Retinal pigment epithelial cell (primary cell): Measurements from ENCODE around the gene JPH2.

Experiments
- DNase-seq: peaks from one replicate; pipeline ENCODE4 v3.0.0-alpha.2; 2010; ENCODE audit warnings: low read depth
- H3K4me3 ChIP-seq: 2 replicates; pipeline ENCODE4 v1.5.1; 2011; ENCODE audit warnings: mild to moderate bottlenecking, low read length, control low read depth, moderate library complexity
- TF ChIP-seq, protein P1 (sequence below): conservative IDR thresholded peaks from 2 replicates; pipeline ENCODE4 v1.5.1; 2011; ENCODE audit warnings: low read depth, low read length, control low read depth, inconsistent platforms

Gene JPH2

GRCh38 chr20:44219791-44220190, 32.8 kb upstream of the JPH2 start:
- TF ChIP-seq, protein P1, sequence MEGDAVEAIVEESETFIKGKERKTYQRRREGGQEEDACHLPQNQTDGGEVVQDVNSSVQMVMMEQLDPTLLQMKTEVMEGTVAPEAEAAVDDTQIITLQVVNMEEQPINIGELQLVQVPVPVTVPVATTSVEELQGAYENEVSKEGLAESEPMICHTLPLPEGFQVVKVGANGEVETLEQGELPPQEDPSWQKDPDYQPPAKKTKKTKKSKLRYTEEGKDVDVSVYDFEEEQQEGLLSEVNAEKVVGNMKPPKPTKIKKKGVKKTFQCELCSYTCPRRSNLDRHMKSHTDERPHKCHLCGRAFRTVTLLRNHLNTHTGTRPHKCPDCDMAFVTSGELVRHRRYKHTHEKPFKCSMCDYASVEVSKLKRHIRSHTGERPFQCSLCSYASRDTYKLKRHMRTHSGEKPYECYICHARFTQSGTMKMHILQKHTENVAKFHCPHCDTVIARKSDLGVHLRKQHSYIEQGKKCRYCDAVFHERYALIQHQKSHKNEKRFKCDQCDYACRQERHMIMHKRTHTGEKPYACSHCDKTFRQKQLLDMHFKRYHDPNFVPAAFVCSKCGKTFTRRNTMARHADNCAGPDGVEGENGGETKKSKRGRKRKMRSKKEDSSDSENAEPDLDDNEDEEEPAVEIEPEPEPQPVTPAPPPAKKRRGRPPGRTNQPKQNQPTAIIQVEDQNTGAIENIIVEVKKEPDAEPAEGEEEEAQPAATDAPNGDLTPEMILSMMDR: no peak
- no peak overlapping the region for H3K4me3 ChIP-seq
- no peak for DNase-seq

- H3K4me3 ChIP-seq: no peak overlapping the region
- TF ChIP-seq, protein P1: no peak
- no peak for DNase-seq
Observed at GRCh38 chr20:44219170-44219730, 32.3 kb upstream of the JPH2 start.

GRCh38 chr20:44218446-44218845, 31.5 kb upstream of the JPH2 start:
- TF ChIP-seq, protein P1: no peak
- H3K4me3 ChIP-seq: no peak overlapping the region
- DNase-seq: no peak

GRCh38 chr20:44217342-44218092, 30.5 kb upstream of the JPH2 start:
- TF ChIP-seq, protein P1: peak; percentile 99
- no peak for DNase-seq
- no peak overlapping the region for H3K4me3 ChIP-seq

GRCh38 chr20:44215125-44215524, 28.1 kb upstream of the JPH2 start:
- no peak for DNase-seq
- TF ChIP-seq, protein P1: peak; percentile 88
- H3K4me3 ChIP-seq: no peak overlapping the region

DNA sequence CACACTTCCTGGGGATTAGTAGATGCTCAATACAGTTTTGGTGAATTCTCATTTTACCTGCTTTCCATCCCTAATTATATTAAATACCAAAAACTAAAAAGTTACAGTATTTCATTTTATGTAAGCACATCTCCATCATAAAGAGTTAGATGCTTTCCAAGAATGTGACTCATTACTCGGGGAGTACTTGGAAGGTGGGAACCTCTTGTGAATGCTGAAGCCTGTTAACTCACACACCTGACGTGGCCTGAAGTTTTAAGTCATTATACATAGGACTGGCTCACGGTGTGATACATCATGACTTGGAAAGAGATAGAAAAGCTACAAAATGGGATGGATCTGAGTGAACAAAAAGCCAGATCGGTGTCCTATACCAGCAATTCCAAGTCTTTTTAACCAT, 25.8 kb upstream of the JPH2 start:
- TF ChIP-seq, protein P1: no peak
- DNase-seq: no peak
- no peak overlapping the region for H3K4me3 ChIP-seq
